IMR-90 (cell line): ENCODE data around the gene MRPL19. TPM values are rescaled to one million over a fixed set of nuclear protein-coding genes. Genes with fewer than 3 reads are reported as not detected.

Experiments used
- ATAC-seq: fragments of 200-7000 bp; cut with Tn5 transposase; 2 replicates; pipeline ENCODE4 v1.9.1; 2020; ENCODE audit warnings: low read depth, mild to moderate bottlenecking, moderate library complexity
- BruUV-seq: library from RNA; stranded (reverse); fragments of 400-500 nt; replicated peaks from 2 replicates; lab custom pipeline; 2021; lab: Mats Ljungman, UMichigan
- CTCF ChIA-PET: fragments of 300-600 bp; formaldehyde crosslinking; extraction: SDS; loops from one replicate; lab custom pipeline; 2021; ENCODE audit warnings: antibody characterized with exemption; lab: Yijun Ruan, JAX
- POLR2A ChIA-PET: fragments of 300-600 bp; sonication (Branson Sonifier 250); formaldehyde crosslinking; loops from one replicate; lab custom pipeline; 2022; ENCODE audit warnings: antibody characterized with exemption; ENCODE audit not compliant: unreplicated experiment; lab: Charles Lee
- DNase-seq: peaks from one replicate; pipeline ENCODE4 v3.0.0; 2013
- H2AFZ ChIP-seq: replicated peaks from 2 replicates; pipeline ENCODE3; 2013; ENCODE audit warnings: low read length, mild to moderate bottlenecking; ENCODE audit not compliant: poor library complexity
- H2AK5ac ChIP-seq: 2 replicates; pipeline ENCODE4 v1.6.1; 2013; ENCODE audit warnings: low read depth, low read length, inconsistent platforms
- H2AK9ac ChIP-seq: replicated peaks from 2 replicates; pipeline ENCODE3; 2013; ENCODE audit warnings: mild to moderate bottlenecking, low read depth, low read length, moderate library complexity; ENCODE audit not compliant: poor library complexity
- H2BK120ac ChIP-seq: 2 replicates; pipeline ENCODE4 v1.6.1; 2013; ENCODE audit warnings: low read depth, low read length, inconsistent platforms
- H2BK15ac ChIP-seq: 3 replicates; pipeline ENCODE4 v1.6.1; 2013; ENCODE audit warnings: low read depth, low read length, inconsistent platforms
- H2BK20ac ChIP-seq: 2 replicates; pipeline ENCODE4 v1.6.1; 2013; ENCODE audit warnings: low read depth, mild to moderate bottlenecking, inconsistent platforms, low read length, moderate library complexity
- H2BK5ac ChIP-seq: 2 replicates; pipeline ENCODE4 v1.6.1; 2013; ENCODE audit warnings: mild to moderate bottlenecking, low read depth, low read length, inconsistent platforms; ENCODE audit not compliant: poor library complexity, severe bottlenecking
- H3K14ac ChIP-seq: replicated peaks from 2 replicates; pipeline ENCODE4 v1.6.1; 2013; ENCODE audit warnings: low read depth, low read length, inconsistent platforms
- H3K18ac ChIP-seq: 2 replicates; pipeline ENCODE4 v1.6.1; 2013; ENCODE audit warnings: low read depth, low read length, control low read depth
- H3K23ac ChIP-seq: 2 replicates; pipeline ENCODE4 v1.6.1; 2013; ENCODE audit warnings: low read depth, low read length, inconsistent platforms
- H3K27ac ChIP-seq: 2 replicates; pipeline ENCODE4 v1.5.1; 2013; ENCODE audit warnings: mild to moderate bottlenecking, control low read depth, low read length; ENCODE audit not compliant: insufficient read depth
- H3K27me3 ChIP-seq: 2 replicates; pipeline ENCODE4 v1.6.1; 2013; ENCODE audit warnings: low read length; ENCODE audit not compliant: control insufficient read depth, insufficient read depth
- H3K36me3 ChIP-seq: 2 replicates; pipeline ENCODE4 v1.6.1; 2013; ENCODE audit warnings: low read length, mixed read lengths; ENCODE audit not compliant: control insufficient read depth, insufficient read depth
- H3K4ac ChIP-seq: 2 replicates; pipeline ENCODE4 v1.6.1; 2013; ENCODE audit warnings: low read depth, low read length, inconsistent platforms
- H3K4me1 ChIP-seq: 2 replicates; pipeline ENCODE4 v1.6.1; 2013; ENCODE audit warnings: low read length, mixed read lengths; ENCODE audit not compliant: control insufficient read depth, insufficient read depth
- H3K4me2 ChIP-seq: 2 replicates; pipeline ENCODE4 v1.6.1; 2013; ENCODE audit warnings: low read depth, mild to moderate bottlenecking, control low read depth, low read length, moderate library complexity
- H3K4me3 ChIP-seq: 2 replicates; pipeline ENCODE4 v1.5.1; 2013; ENCODE audit warnings: low read depth, mild to moderate bottlenecking, control low read depth, low read length, moderate library complexity; ENCODE audit not compliant: insufficient read depth
- H3K56ac ChIP-seq: 2 replicates; pipeline ENCODE4 v1.6.1; 2013; ENCODE audit warnings: low read length, inconsistent platforms; ENCODE audit not compliant: insufficient read depth; ENCODE audit errors: extremely low read depth
- H3K79me1 ChIP-seq, 2 experiments: 2 replicates each; pipeline ENCODE4 v1.6.1; 2013; ENCODE audit warnings: low read length in 2 of 2, inconsistent platforms in 1 of 2, low read depth in 1 of 2
- H3K9ac ChIP-seq: 2 replicates; pipeline ENCODE4 v1.6.1; 2013; ENCODE audit warnings: low read depth, low read length, control low read depth
- H3K9me1 ChIP-seq: 2 replicates; pipeline ENCODE4 v1.6.1; 2013; ENCODE audit warnings: low read length, inconsistent platforms; ENCODE audit not compliant: insufficient read depth
- H3K9me3 ChIP-seq: 2 replicates; pipeline ENCODE4 v1.6.1; 2013; ENCODE audit warnings: low read length; ENCODE audit not compliant: control insufficient read depth, insufficient read depth
- H4K20me1 ChIP-seq: 2 replicates; pipeline ENCODE4 v1.6.1; 2013; ENCODE audit warnings: low read length, inconsistent platforms; ENCODE audit not compliant: insufficient read depth
- H4K5ac ChIP-seq: 2 replicates; pipeline ENCODE4 v1.6.1; 2013; ENCODE audit warnings: mild to moderate bottlenecking, low read depth, low read length, control low read depth
- H4K8ac ChIP-seq, 2 experiments: 2 replicates each; pipeline ENCODE4 v1.6.1; 2013; ENCODE audit warnings: low read depth in 2 of 2, low read length in 2 of 2, control low read depth in 1 of 2, inconsistent platforms in 1 of 2
- H4K91ac ChIP-seq: 2 replicates; pipeline ENCODE4 v1.6.1; 2013; ENCODE audit warnings: low read depth, low read length, inconsistent platforms; ENCODE audit not compliant: insufficient read depth
- MAFK ChIP-seq: IDR thresholded peaks from 2 replicates; pipeline ENCODE4 v1.6.1; 2012; ENCODE audit warnings: low read depth, low read length, improper control_type of control experiment
- MAZ ChIP-seq: IDR thresholded peaks from 2 replicates; pipeline ENCODE4 v1.6.1; 2012; ENCODE audit warnings: low read depth, mild to moderate bottlenecking, low read length, improper control_type of control experiment, moderate library complexity, borderline replicate concordance
- MXI1 ChIP-seq: IDR thresholded peaks from 2 replicates; pipeline ENCODE4 v1.6.1; 2012; ENCODE audit warnings: low read depth, mild to moderate bottlenecking, low read length, moderate library complexity, borderline replicate concordance
- RCOR1 ChIP-seq: IDR thresholded peaks from 2 replicates; pipeline ENCODE4 v1.6.1; 2012; ENCODE audit warnings: mild to moderate bottlenecking, low read length, improper control_type of control experiment; ENCODE audit not compliant: insufficient replicate concordance
- WGBS, 2 experiments: methylation state at CpG; one replicate each; pipeline versions ENCODE4 v1.1.5 to v1.1.7; 2013; ENCODE audit warnings: missing lambda C conversion rate in 2 of 2; ENCODE audit not compliant: insufficient read length in 1 of 2; ENCODE audit errors: extremely low coverage in 2 of 2; 5-methylcytosine and 5-hydroxymethylcytosine counted together
- dilution Hi-C: fragments of 300-500 bp; cut with HindIII; formaldehyde crosslinking; loops from one replicate; pipeline ENCODE4 v1.14.3; 2018; ENCODE audit warnings: low sequenced_read_pairs; ENCODE audit not compliant: unreplicated experiment
- in situ Hi-C: fragments of 300-500 bp; cut with MboI; formaldehyde crosslinking; loops from 3 replicates; pipeline ENCODE4 v1.14.3; 2019; ENCODE audit warnings: low sequenced_read_pairs, inconsistent platforms, mixed read lengths
- intact Hi-C: fragments of 100-400 bp; cut with micrococcal nuclease; formaldehyde crosslinking; loops from 2 replicates; pipeline ENCODE4 v1.10.0; 2022
- polyA plus RNA-seq, 3 experiments: library from polyadenylated mRNA; depleted of rRNA; stranded (reverse); fragments of >200 nt; gene quantifications; 2 replicates each; pipeline ENCODE4 v1.2.3, GENCODE V29; 2012; ENCODE audit warnings: low replicate concordance in 1 of 3
- total RNA-seq: library from RNA; depleted of rRNA; stranded (reverse); fragments of >200 nt; gene quantifications from 2 replicates; pipeline ENCODE4 v1.2.3, GENCODE V29; 2012

Gene MRPL19
- total and polyA plus RNA-seq, 2 of the 4 experiments (the other 2 are of a cell fraction): 24.8 to 28.5 TPM

DNA sequence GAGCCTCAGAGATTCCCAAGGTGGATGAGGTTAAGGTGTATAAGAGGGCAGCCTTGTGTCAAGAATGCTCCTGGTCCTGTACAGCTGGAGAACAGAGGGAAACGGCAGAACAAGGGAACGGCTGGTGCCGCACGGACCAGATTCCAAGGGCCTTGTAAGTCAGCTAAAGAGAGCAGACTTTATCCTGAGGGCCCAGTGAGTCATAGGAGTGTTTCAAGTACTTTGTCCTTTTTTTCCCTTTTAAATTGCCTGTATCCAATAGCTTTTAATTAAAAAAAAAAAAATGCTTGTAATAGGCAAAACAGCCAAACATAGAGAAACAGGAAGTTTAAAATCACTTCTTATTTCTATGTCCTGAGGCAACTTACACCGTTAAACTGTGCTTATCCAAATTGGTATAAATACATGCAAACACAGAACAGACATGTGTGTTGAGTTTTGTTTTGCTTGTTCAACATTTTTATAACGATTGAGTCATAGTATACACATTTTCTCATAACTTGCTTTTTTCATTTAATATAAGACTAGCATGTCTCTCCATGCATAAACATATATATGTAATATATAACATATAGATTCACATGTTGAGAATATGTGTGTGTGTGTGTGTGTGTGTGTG lies 43.8 kb upstream of the MRPL19 start:
- POLR2A ChIA-PET: interaction anchor here (0.6 kb wide), 3 partner anchors 33 to 1424 kb away, joined by 4 read pairs; partner anchors contain the start of gene MOB1A
- peak overlapping the region; percentile 29 for H2AFZ ChIP-seq

More for the DNA sequence above, 43.8 kb upstream of the MRPL19 start:
- H2AK5ac ChIP-seq: peak overlapping the region; percentile 68
- H2BK120ac ChIP-seq: peak overlapping the region; percentile 79
- in situ Hi-C loops (loop anchor here (25.0 kb wide), 3 partner anchors 391 to 916 kb away; no protein-coding TSS in a partner anchor), dilution Hi-C loops (no loop called here), intact Hi-C loops (no loop called here)
- peaks cover 27% of the 10 kb centered on the region for H3K4me1 ChIP-seq
- no peaks in the 10 kb centered on the region for H3K36me3 ChIP-seq
- no peak overlapping the region for H3K4me3 ChIP-seq
- H2BK20ac ChIP-seq: peak overlapping the region; percentile 91
- H3K4me2 ChIP-seq: peak overlapping the region; percentile 29; the same call in 1 of the 2 replicates
- 43% methylated on average over 4 of the region's 6 CpGs; no CpG with 5 or more reads in 1 of the 2 experiments for WGBS, 2 experiments
- peak overlapping the region; percentile 72; the same call in 2 of the 3 replicates for H2BK15ac ChIP-seq
- DNase-seq: peak; percentile 88
- H2AK9ac ChIP-seq: no peak overlapping the region
- H2BK5ac ChIP-seq: peak overlapping the region; percentile 73
- H4K8ac ChIP-seq: peak overlapping the region in 1 of 2 experiments; percentile 70; a peak in 2 of 4 replicates
- peak overlapping the region; percentile 76 for H3K4ac ChIP-seq
- CTCF ChIA-PET: interaction anchor here (0.6 to 2.6 kb wide), 4 partner anchors 29 to 262 kb away, joined by 3 to 11 read pairs (median 3); no protein-coding TSS in a partner anchor
- no peaks in the 10 kb centered on the region for H3K9me3 ChIP-seq
- H4K91ac ChIP-seq: peak overlapping the region; percentile 80
- peak overlapping the region; percentile 59; the same call in 1 of the 2 replicates for H3K18ac ChIP-seq
- peak overlapping the region; percentile 52; the same call in 1 of the 2 replicates for H4K5ac ChIP-seq
- no TSS peak for BruUV-seq
- no peaks in the 10 kb centered on the region for H4K20me1 ChIP-seq
- H3K27me3 ChIP-seq: no peaks in the 10 kb centered on the region
- H3K56ac ChIP-seq: peak overlapping the region; percentile 61; the same call in 1 of the 2 replicates
- H3K9ac ChIP-seq: no peak overlapping the region
- H3K23ac ChIP-seq: peak overlapping the region; percentile 59; the same call in 1 of the 2 replicates
- TF ChIP-seq RCOR1 (no peak), MAFK (peak; percentile 58; the same call in 1 of the 2 replicates), MAZ (no peak), MXI1 (no peak)
- peak; percentile 38 for ATAC-seq
- peak overlapping the region; percentile 77 for H3K14ac ChIP-seq
- H3K79me1 ChIP-seq: peaks cover 0 to 20% of the 10 kb centered on the region in 2 experiments; a peak in 2 of 4 replicates
- H3K9me1 ChIP-seq: peaks cover 28% of the 10 kb centered on the region
- H3K27ac ChIP-seq: no peak overlapping the region
